Mucosa of rectum (tissue), 2 donors: ENCODE results near the gene LRRC46.

Experiments
- H3K27ac ChIP-seq, 2 donors: one replicate each; pipeline ENCODE4 v1.7.0; 2013; ENCODE audit warnings: inconsistent platforms in 2 of 2, low read depth in 2 of 2, low read length in 2 of 2
- H3K27me3 ChIP-seq, 2 donors: one replicate each; pipeline ENCODE4 v1.7.0; 2013; ENCODE audit warnings: low read length in 2 of 2; ENCODE audit not compliant: control insufficient read depth in 2 of 2, insufficient read depth in 2 of 2
- H3K36me3 ChIP-seq, 2 donors: one replicate each; pipeline ENCODE4 v1.7.0; 2013; ENCODE audit warnings: low read length in 2 of 2; ENCODE audit not compliant: control insufficient read depth in 2 of 2, insufficient read depth in 2 of 2
- H3K4me1 ChIP-seq, 2 donors: one replicate each; pipeline ENCODE4 v1.7.0; 2013; ENCODE audit warnings: low read length in 2 of 2, mild to moderate bottlenecking in 1 of 2; ENCODE audit not compliant: control insufficient read depth in 2 of 2, insufficient read depth in 2 of 2
- H3K4me3 ChIP-seq, 2 donors: one replicate each; pipeline ENCODE4 v1.7.0; 2013; ENCODE audit warnings: low read length in 2 of 2
- H3K9ac ChIP-seq, 2 donors: one replicate each; pipeline ENCODE4 v1.7.0; 2013; ENCODE audit warnings: low read length in 2 of 2, low read depth in 1 of 2, mild to moderate bottlenecking in 1 of 2
- H3K9me3 ChIP-seq, 2 donors: one replicate each; pipeline ENCODE4 v1.7.0; 2013; ENCODE audit warnings: low read length in 2 of 2; ENCODE audit not compliant: control insufficient read depth in 2 of 2
- donor health status: healthy.
- donor health status: Normal muscosa, but diverticular disease.

Gene LRRC46

GRCh38 chr17:47830396-47831002 lies 971 bp upstream of the LRRC46 start:
- Histone ChIP-seq H3K4me3 (peak overlapping the region; percentile 93 to 96), H3K9ac (peak overlapping the region; percentile 79 to 90)

GRCh38 chr17:47831934-47832327 lies 461 bp downstream of the LRRC46 start:
- Histone ChIP-seq H3K4me3 (peak overlapping the region; percentile 93 to 96), H3K27ac (peak overlapping the region in 1 of 2 donors; percentile 43), H3K27me3 (no peaks in the 10 kb centered on the region), H3K9ac (peak overlapping the region; percentile 49 to 90), H3K36me3 (peaks cover 15 to 24% of the 10 kb centered on the region in 2 donors), H3K9me3 (no peaks in the 10 kb centered on the region), H3K4me1 (peaks cover 15 to 17% of the 10 kb centered on the region in 2 donors)

More at GRCh38 chr17:47830396-47831002, 971 bp upstream of the LRRC46 start:
- Histone ChIP-seq H3K27me3 (no peaks in the 10 kb centered on the region), H3K36me3 (peaks cover 19 to 24% of the 10 kb centered on the region in 2 donors), H3K27ac (peak overlapping the region; percentile 81 to 83), H3K4me1 (peaks cover 15 to 17% of the 10 kb centered on the region in 2 donors), H3K9me3 (no peaks in the 10 kb centered on the region)

GRCh38 chr17:47834756-47835155 lies 3.3 kb downstream of the LRRC46 start:
- Histone ChIP-seq H3K4me3 (no peak overlapping the region), H3K9me3 (no peaks in the 10 kb centered on the region), H3K27ac (no peak overlapping the region), H3K4me1 (peaks cover 15 to 17% of the 10 kb centered on the region in 2 donors), H3K9ac (no peak overlapping the region), H3K36me3 (peaks cover 12 to 17% of the 10 kb centered on the region in 2 donors), H3K27me3 (no peaks in the 10 kb centered on the region)

GRCh38 chr17:47836601-47837000 lies 5.1 kb downstream of the LRRC46 start:
- Histone ChIP-seq H3K9me3 (no peaks in the 10 kb centered on the region), H3K27me3 (no peaks in the 10 kb centered on the region), H3K9ac (no peak overlapping the region), H3K4me3 (no peak overlapping the region), H3K4me1 (peaks cover 17 to 19% of the 10 kb centered on the region in 2 donors), H3K27ac (no peak overlapping the region), H3K36me3 (peaks cover 12 to 17% of the 10 kb centered on the region in 2 donors)

GRCh38 chr17:47837401-47838039 lies 6.0 kb downstream of the LRRC46 start:
- Histone ChIP-seq H3K27ac (no peak overlapping the region), H3K27me3 (no peaks in the 10 kb centered on the region), H3K9ac (no peak overlapping the region), H3K36me3 (peaks cover 12 to 17% of the 10 kb centered on the region in 2 donors), H3K9me3 (no peaks in the 10 kb centered on the region), H3K4me3 (no peak overlapping the region), H3K4me1 (peaks cover 20% of the 10 kb centered on the region in 2 donors)

GRCh38 chr17:47838636-47839035 lies 7.2 kb downstream of the LRRC46 start:
- no peaks in the 10 kb centered on the region for H3K27me3 ChIP-seq
- no peak overlapping the region for H3K4me3 ChIP-seq
- peaks cover 12 to 17% of the 10 kb centered on the region in 2 donors for H3K36me3 ChIP-seq
- peaks cover 25 to 30% of the 10 kb centered on the region in 2 donors for H3K4me1 ChIP-seq
- no peak overlapping the region for H3K9ac ChIP-seq
- no peak overlapping the region for H3K27ac ChIP-seq
- no peaks in the 10 kb centered on the region for H3K9me3 ChIP-seq

GRCh38 chr17:47839071-47839470 lies 7.6 kb downstream of the LRRC46 start:
- Histone ChIP-seq H3K4me1 (peaks cover 26 to 30% of the 10 kb centered on the region in 2 donors), H3K9me3 (no peaks in the 10 kb centered on the region), H3K4me3 (no peak overlapping the region), H3K36me3 (peaks cover 12 to 17% of the 10 kb centered on the region in 2 donors), H3K9ac (no peak overlapping the region), H3K27ac (no peak overlapping the region), H3K27me3 (no peaks in the 10 kb centered on the region)

GRCh38 chr17:47840001-47840741 lies 8.7 kb downstream of the LRRC46 start:
- no peaks in the 10 kb centered on the region for H3K9me3 ChIP-seq
- H3K36me3 ChIP-seq = peaks cover 12 to 17% of the 10 kb centered on the region in 2 donors
- peak overlapping the region; percentile 66 to 75 for H3K9ac ChIP-seq
- H3K4me1 ChIP-seq = peaks cover 26 to 30% of the 10 kb centered on the region in 2 donors
- H3K27me3 ChIP-seq = no peaks in the 10 kb centered on the region
- H3K27ac ChIP-seq = no peak overlapping the region
- H3K4me3 ChIP-seq = peak overlapping the region; percentile 86 to 92

GRCh38 chr17:47840742-47841487 lies 9.4 kb downstream of the LRRC46 start, which contains the start of gene SCRN2:
Gene SCRN2 (minus strand): TSS chr17:47841273. CDS start chr17:47840843, 430 bp downstream.
- Histone ChIP-seq H3K4me1 (peaks cover 26 to 30% of the 10 kb centered on the region in 2 donors), H3K9ac (peak within 1 kb of the TSS; percentile 74 to 75), H3K36me3 (peaks cover 11 to 14% of the 10 kb centered on the region in 2 donors), H3K27ac (peak within 1 kb of the TSS; percentile 65 to 72), H3K9me3 (no peaks in the 10 kb centered on the region), H3K4me3 (peak within 1 kb of the TSS; percentile 86 to 92), H3K27me3 (no peaks in the 10 kb centered on the region)
